Caco-2 (cell line): Measurements from ENCODE around the gene ZNF219. TPM values are rescaled to one million over a fixed set of nuclear protein-coding genes. Genes with fewer than 3 reads are reported as not detected.
A peak's percentile ranks its signal among the peaks of the same experiment; 100 is the strongest.

Experiments used
- BruUV-seq: library from RNA; stranded (reverse); fragments of 400-500 nt; replicated peaks from 2 replicates; lab custom pipeline; 2021; lab: Mats Ljungman, UMichigan
- CTCF ChIA-PET: fragments of 300-600 bp; sonication (Branson Sonifier 250); formaldehyde crosslinking; loops from one replicate; lab custom pipeline; 2022; ENCODE audit warnings: antibody characterized with exemption; lab: Charles Lee
- POLR2A ChIA-PET: fragments of 300-600 bp; sonication (Branson Sonifier 250); formaldehyde crosslinking; loops from one replicate; lab custom pipeline; 2022; ENCODE audit warnings: antibody characterized with exemption; lab: Charles Lee
- DNase-seq, 2 experiments: peaks; one replicate each; pipeline versions ENCODE4 v3.0.0 to v3.0.0-alpha.2; 2020 to 2022
- H3K27me3 ChIP-seq: replicated peaks from 2 replicates; pipeline ENCODE4 v1.6.0; 2011; ENCODE audit warnings: low read length; ENCODE audit not compliant: control insufficient read depth, insufficient read depth
- H3K36me3 ChIP-seq: 2 replicates; pipeline ENCODE4 v1.5.1; 2011; ENCODE audit warnings: low read length; ENCODE audit not compliant: control insufficient read depth, insufficient read depth
- H3K4me1 ChIP-seq: fragments of 250-450 bp; sonication (Bioruptor Pico); 2 replicates; pipeline ENCODE4 v1.5.1; 2020; ENCODE audit warnings: mild to moderate bottlenecking
- H3K4me3 ChIP-seq: 2 replicates; pipeline ENCODE4 v1.5.1; 2011; ENCODE audit warnings: low read depth, mild to moderate bottlenecking, control low read depth, low read length
- H3K9me3 ChIP-seq: fragments of 250-450 bp; sonication (Bioruptor Pico); 2 replicates; pipeline ENCODE4 v1.5.1; 2020; ENCODE audit warnings: mild to moderate bottlenecking, moderate library complexity
- H3K27ac Mint-ChIP-seq: one replicate; pipeline ENCODE4 v1.8.0; 2022; ENCODE audit warnings: mixed read lengths; ENCODE audit not compliant: unreplicated experiment
- H3K27me3 Mint-ChIP-seq: one replicate; pipeline ENCODE4 v1.8.0; 2022; ENCODE audit warnings: mixed read lengths; ENCODE audit not compliant: insufficient read depth, unreplicated experiment
- H3K36me3 Mint-ChIP-seq: one replicate; pipeline ENCODE4 v1.8.0; 2022; ENCODE audit warnings: mild to moderate bottlenecking, mixed read lengths; ENCODE audit not compliant: insufficient read depth, unreplicated experiment
- H3K4me1 Mint-ChIP-seq: one replicate; pipeline ENCODE4 v1.8.0; 2022; ENCODE audit warnings: low read depth, mixed read lengths; ENCODE audit not compliant: unreplicated experiment
- H3K4me3 Mint-ChIP-seq: one replicate; pipeline ENCODE4 v1.8.0; 2022; ENCODE audit warnings: mild to moderate bottlenecking, moderate library complexity, mixed read lengths; ENCODE audit not compliant: unreplicated experiment
- H3K9me3 Mint-ChIP-seq: one replicate; pipeline ENCODE4 v1.8.0; 2022; ENCODE audit warnings: mixed read lengths; ENCODE audit not compliant: unreplicated experiment
- intact Hi-C: fragments of 100-400 bp; cut with micrococcal nuclease; formaldehyde crosslinking; loops from one replicate; pipeline ENCODE4 v1.10.0; 2022; ENCODE audit not compliant: unreplicated experiment
- total RNA-seq: library from RNA; stranded (reverse); gene quantifications from 2 replicates; pipeline ENCODE4 v1.2.3, GENCODE V29; 2022
- TF ChIP-seq, protein P1 (sequence below), 2 experiments: fragments of 200-600 bp in 1 of 2; IDR thresholded peaks; 1 replicate in 1 of 2; 2 replicates in 1 of 2; pipeline versions ENCODE4 v1.5.1 to v1.8.0; 2011 to 2022; ENCODE audit warnings: antibody characterized with exemption in 1 of 2, control low read depth in 1 of 2, inconsistent platforms in 1 of 2, low read depth in 1 of 2, low read length in 1 of 2, mild to moderate bottlenecking in 1 of 2, moderate library complexity in 1 of 2; ENCODE audit not compliant: insufficient read depth in 1 of 2, severe bottlenecking in 1 of 2, unreplicated experiment in 1 of 2

ZNF219 gene
- total RNA-seq, 1 experiment from 2014 or later = 35.2 TPM

DNA sequence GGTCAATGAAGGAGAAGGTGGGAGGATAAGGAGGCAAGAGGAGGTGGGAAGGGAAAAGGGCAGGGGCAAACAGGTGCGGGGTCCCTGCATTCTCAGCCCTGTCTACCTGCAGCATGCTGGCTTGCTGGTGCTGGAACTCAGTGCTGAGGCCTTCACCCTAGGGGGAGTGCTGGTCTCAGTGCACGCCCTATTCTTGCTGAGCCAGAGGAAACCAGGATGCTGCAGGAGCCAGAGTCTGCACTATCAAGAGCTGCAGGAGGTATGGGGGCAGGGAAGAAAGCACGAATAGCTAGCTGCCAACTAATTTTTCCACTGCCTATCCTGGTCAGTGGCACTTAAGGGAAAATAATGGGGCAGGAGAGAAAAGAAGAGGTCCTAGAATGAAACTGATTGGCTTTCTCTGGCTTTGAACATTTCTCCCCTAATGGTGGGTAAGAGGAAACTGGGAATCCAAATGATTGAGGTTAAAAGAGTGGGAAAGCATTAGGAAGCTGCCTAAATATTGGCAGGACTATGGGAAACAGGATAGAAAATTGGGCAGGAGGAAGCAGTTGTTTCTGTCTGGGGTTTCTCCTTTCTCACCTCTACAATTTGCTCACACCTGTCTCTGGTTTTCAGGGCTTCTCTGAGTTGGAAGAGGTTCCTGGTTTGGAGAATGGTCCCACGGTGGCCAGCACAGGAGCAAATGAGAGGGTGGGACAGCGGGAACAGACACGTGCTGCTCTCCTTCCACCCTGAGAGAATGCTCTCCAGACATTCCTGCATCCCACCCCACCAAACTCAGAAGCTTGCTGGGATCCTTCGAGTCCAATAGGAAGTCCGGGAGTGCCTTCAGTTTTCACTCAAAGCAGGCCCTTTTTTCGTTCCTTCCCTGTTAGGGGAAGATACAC lies 4.3 kb upstream of the ZNF219 start:
- DNase-seq = no peak
- Histone ChIP-seq H3K4me1 (peaks cover 46% of the 10 kb centered on the region), H3K27me3 (no peaks in the 10 kb centered on the region), H3K4me3 (peak overlapping the region; percentile 72), H3K9me3 (no peaks in the 10 kb centered on the region), H3K36me3 (no peaks in the 10 kb centered on the region)
- ChIA-PET CTCF (interaction anchor here (0.9 to 3.2 kb wide), 6 partner anchors 9 to 88 kb away, joined by 3 to 127 read pairs (median 46); partner anchors contain the start of gene ARHGEF40), POLR2A (no interaction called here)
- Mint-ChIP-seq H3K4me1 (peaks cover 39% of the 10 kb centered on the region), H3K4me3 (peak overlapping the region; percentile 87), H3K36me3 (peaks cover 25% of the 10 kb centered on the region), H3K9me3 (no peaks in the 10 kb centered on the region), H3K27me3 (no peaks in the 10 kb centered on the region), H3K27ac (peak overlapping the region; percentile 85)
- TSS peak; percentile 63 for BruUV-seq
- intact Hi-C loops = no loop called here
- TF ChIP-seq, protein P1, sequence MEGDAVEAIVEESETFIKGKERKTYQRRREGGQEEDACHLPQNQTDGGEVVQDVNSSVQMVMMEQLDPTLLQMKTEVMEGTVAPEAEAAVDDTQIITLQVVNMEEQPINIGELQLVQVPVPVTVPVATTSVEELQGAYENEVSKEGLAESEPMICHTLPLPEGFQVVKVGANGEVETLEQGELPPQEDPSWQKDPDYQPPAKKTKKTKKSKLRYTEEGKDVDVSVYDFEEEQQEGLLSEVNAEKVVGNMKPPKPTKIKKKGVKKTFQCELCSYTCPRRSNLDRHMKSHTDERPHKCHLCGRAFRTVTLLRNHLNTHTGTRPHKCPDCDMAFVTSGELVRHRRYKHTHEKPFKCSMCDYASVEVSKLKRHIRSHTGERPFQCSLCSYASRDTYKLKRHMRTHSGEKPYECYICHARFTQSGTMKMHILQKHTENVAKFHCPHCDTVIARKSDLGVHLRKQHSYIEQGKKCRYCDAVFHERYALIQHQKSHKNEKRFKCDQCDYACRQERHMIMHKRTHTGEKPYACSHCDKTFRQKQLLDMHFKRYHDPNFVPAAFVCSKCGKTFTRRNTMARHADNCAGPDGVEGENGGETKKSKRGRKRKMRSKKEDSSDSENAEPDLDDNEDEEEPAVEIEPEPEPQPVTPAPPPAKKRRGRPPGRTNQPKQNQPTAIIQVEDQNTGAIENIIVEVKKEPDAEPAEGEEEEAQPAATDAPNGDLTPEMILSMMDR (IDR thresholded peaks at IDR 0.05; ENCODE audit: insufficient read depth in 1 of 2, low read depth in 1 of 2, low read length in 1 of 2, severe bottlenecking in 1 of 2, unreplicated experiment in 1 of 2) = no peak

DNA sequence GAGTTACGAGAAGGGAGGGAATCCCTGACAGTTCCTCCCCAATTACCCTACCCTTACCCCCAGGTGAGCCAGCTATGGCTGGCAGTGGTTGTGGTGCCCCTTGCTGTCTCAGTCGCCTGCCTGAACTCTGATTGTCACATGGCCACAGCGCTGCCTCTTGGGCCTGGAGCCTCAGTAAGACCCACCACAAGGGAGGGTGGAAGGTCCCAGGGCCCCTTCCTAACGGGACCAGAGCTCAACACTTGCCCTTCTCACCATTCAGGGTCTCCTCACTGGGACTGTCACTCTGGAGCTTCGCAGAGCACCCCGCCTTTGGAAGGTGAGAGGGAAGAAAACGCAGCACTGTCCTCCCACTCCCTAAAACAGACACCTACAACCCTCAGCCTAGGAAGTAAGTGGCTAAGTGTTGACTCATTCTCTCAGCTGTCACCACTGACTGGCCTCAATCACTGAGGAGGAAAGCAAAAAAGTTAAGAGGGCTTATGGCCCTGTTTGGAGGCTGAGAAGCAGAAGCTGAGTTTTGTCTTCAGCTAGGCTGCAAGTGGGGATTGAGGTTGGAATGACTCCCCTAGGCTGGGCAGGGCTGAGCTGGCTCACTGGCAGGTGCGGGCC lies 3.5 kb upstream of the ZNF219 start:
- BruUV-seq = no TSS peak
- Mint-ChIP-seq H3K4me3 (peak overlapping the region; percentile 87), H3K4me1 (peaks cover 45% of the 10 kb centered on the region), H3K27ac (peak overlapping the region; percentile 36), H3K9me3 (no peaks in the 10 kb centered on the region), H3K27me3 (no peaks in the 10 kb centered on the region), H3K36me3 (peaks cover 25% of the 10 kb centered on the region)
- intact Hi-C loops = no loop called here
- TF ChIP-seq, protein P1 (IDR thresholded peaks at IDR 0.05; ENCODE audit: insufficient read depth in 1 of 2, low read depth in 1 of 2, low read length in 1 of 2, severe bottlenecking in 1 of 2, unreplicated experiment in 1 of 2) = no peak
- H3K4me1 ChIP-seq = peaks cover 44% of the 10 kb centered on the region
- no peaks in the 10 kb centered on the region for H3K9me3 ChIP-seq
- POLR2A ChIA-PET = no interaction called here
- DNase-seq = no peak
- H3K27me3 ChIP-seq = no peaks in the 10 kb centered on the region
- CTCF ChIA-PET = interaction anchor here (1.2 to 3.2 kb wide), 4 partner anchors 9 to 33 kb away, joined by 4 to 50 read pairs (median 24); partner anchors contain the start of gene ARHGEF40
- H3K36me3 ChIP-seq = no peaks in the 10 kb centered on the region
- H3K4me3 ChIP-seq = no peak overlapping the region

DNA sequence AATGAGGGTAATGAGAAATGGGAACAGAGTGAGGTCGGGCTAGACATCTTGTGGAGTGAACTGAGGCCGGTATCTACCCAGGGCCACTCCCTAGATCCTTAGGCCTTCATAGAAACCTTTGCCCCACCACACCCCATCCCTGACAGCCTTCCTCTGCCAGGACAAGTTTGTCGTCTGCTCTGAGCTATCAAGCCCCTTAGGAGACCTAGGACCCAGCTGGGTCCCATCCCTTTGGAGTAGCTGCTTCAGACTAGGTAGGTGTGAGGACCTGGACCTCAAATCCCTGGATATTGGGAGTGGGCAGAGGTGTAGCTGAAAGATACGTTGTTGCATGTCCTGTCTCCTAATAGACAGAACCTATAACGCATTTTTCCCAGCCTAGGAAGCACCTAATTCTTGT lies 2.5 kb upstream of the ZNF219 start, which contains the start of gene TMEM253:
Gene TMEM253 (plus strand): TSS at position 136 of the 400 bp plus-strand sequence. CDS start 278 bp downstream, outside the sequence.
- H3K4me1 ChIP-seq = peaks cover 39% of the 10 kb centered on the region
- H3K36me3 ChIP-seq = no peaks in the 10 kb centered on the region
- no peaks in the 10 kb centered on the region for H3K27me3 Mint-ChIP-seq
- no peaks in the 10 kb centered on the region for H3K27me3 ChIP-seq
- peaks cover 25% of the 10 kb centered on the region for H3K36me3 Mint-ChIP-seq
- peak within 1 kb of the TSS; percentile 36 for H3K27ac Mint-ChIP-seq
- TF ChIP-seq, protein P1 (IDR thresholded peaks at IDR 0.05; ENCODE audit: insufficient read depth in 1 of 2, low read depth in 1 of 2, low read length in 1 of 2, severe bottlenecking in 1 of 2, unreplicated experiment in 1 of 2) = no peak
- peaks cover 47% of the 10 kb centered on the region for H3K4me1 Mint-ChIP-seq
- POLR2A ChIA-PET = no interaction called here
- BruUV-seq = no TSS peak
- DNase-seq = no peak
- no peak within 1 kb of the TSS for H3K4me3 ChIP-seq
- H3K4me3 Mint-ChIP-seq = peak within 1 kb of the TSS; percentile 87
- intact Hi-C loops = no loop called here
- CTCF ChIA-PET = interaction anchor here (1.2 to 1.3 kb wide), 2 partner anchors 9 to 33 kb away, joined by 4 to 6 read pairs; no protein-coding TSS in a partner anchor
- no peaks in the 10 kb centered on the region for H3K9me3 ChIP-seq
- H3K9me3 Mint-ChIP-seq = no peaks in the 10 kb centered on the region
